Effector memory CD8-positive, alpha-beta T cell (primary cell): ENCODE data around the gene MS4A3.
"Not testable (repeated sequence)": the region's sequence is repeated elsewhere in the genome, so short reads cannot be mapped to it uniquely, and the experiment has no call there.

Experiments used
- ATAC-seq: fragments of 150-1000 bp; cut with Tn5 transposase; replicated peaks from 2 replicates; pipeline ENCODE4 v1.10.0; 2021; ENCODE audit warnings: mild to moderate bottlenecking, moderate library complexity
- DNase-seq, 3 experiments: peaks; one replicate each; pipeline ENCODE4 v3.0.0; 2021
- H3K27ac Mint-ChIP-seq, 2 donors: one replicate each; pipeline ENCODE4 v1.8.0; 2022; ENCODE audit warnings: mild to moderate bottlenecking in 2 of 2, mixed read lengths in 2 of 2, moderate library complexity in 2 of 2
- H3K27me3 Mint-ChIP-seq, 2 donors: one replicate each; pipeline ENCODE4 v1.8.0; 2022; ENCODE audit warnings: mixed read lengths in 2 of 2
- H3K36me3 Mint-ChIP-seq: one replicate; pipeline ENCODE4 v1.8.0; 2022; ENCODE audit warnings: mild to moderate bottlenecking, moderate library complexity, mixed read lengths; ENCODE audit not compliant: insufficient read depth
- H3K4me1 Mint-ChIP-seq, 2 donors: one replicate each; pipeline ENCODE4 v1.8.0; 2022; ENCODE audit warnings: low read depth in 2 of 2, mixed read lengths in 2 of 2
- H3K4me3 Mint-ChIP-seq, 2 donors: one replicate each; pipeline ENCODE4 v1.8.0; 2022; ENCODE audit warnings: mild to moderate bottlenecking in 2 of 2, mixed read lengths in 2 of 2, moderate library complexity in 2 of 2
- H3K9me3 Mint-ChIP-seq, 2 donors: one replicate each; pipeline ENCODE4 v1.8.0; 2022; ENCODE audit warnings: mixed read lengths in 2 of 2

MS4A3 gene

DNA sequence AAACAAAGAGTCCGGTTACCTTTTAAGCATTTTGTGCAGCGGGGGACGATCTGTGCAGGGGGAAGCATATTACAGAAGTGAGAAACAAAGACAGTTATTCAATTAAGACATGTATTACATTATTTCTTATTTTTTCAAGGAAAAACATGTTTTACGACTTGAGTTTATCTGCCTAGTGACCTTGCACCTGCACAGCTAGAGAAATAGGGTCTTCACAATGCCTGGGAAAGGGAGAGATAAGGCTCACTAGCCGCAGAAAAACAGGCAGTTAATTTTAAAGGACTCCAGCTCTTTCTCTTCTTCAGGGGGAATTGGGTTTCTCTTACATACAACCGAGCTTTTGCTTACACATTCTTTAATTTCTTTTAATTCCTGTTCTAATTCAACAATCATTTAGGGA is 15.2 kb downstream of the MS4A3 start:
- not testable (repeated sequence) for ATAC-seq, H3K4me3 Mint-ChIP-seq, H3K9me3 Mint-ChIP-seq, H3K27me3 Mint-ChIP-seq, H3K4me1 Mint-ChIP-seq, H3K27ac Mint-ChIP-seq, H3K36me3 Mint-ChIP-seq, DNase-seq

DNA sequence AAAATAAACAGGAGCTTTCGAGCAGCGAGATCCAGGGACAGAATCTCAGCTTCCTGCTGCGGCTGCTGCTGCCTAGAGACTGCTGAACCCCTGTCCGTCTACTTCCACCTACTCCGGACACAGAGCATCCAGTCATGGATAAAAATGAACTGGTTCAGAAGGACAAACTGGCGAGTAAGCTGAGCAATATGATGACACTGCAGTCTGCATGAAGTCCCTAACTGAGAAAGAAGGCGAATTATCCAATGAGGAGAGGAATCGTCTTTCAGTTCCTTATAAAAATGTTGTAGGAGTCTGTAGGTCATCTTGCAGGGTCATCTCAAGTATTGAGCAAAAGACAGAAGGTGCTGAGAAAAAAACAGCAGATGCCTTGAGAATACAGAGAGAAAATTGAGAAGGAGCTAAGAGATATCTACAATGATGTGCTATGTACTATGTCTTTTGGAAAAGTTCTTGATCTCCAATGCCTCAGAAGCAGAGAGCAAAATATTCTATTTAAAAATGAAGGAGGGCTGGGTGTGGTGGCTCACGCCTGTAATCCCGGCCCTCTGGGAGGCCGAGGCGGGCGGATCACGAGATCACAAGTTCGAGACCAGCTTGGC is 20.9 kb downstream of the MS4A3 start:
- Mint-ChIP-seq H3K36me3 (no peaks in the 10 kb centered on the region), H3K27me3 (no peaks in the 10 kb centered on the region), H3K4me1 (no peaks in the 10 kb centered on the region), H3K27ac (no peak overlapping the region), H3K9me3 (no peaks in the 10 kb centered on the region), H3K4me3 (no peak overlapping the region)
- DNase-seq (no peak), ATAC-seq (no peak)

DNA sequence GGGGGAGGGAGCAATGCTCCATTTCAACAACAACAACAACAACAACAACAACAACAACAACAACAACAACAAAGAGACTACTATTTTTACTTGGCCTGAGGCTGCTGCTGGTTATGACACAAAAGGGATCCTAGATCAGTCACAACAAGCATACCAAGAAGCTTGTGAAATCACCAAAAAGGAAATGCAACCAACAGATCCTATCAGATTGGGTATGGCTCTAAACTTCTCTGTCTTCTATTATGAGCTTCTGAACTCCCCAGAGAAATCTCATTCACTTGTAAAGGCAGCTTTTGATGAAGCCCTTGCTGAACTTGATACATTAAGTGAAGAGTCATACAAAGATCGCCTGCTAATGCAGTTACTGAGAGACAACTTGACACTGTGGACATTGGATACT is 21.5 kb downstream of the MS4A3 start:
- DNase-seq: no peak
- no peaks in the 10 kb centered on the region for H3K36me3 Mint-ChIP-seq
- H3K4me3 Mint-ChIP-seq: no peak overlapping the region
- no peaks in the 10 kb centered on the region for H3K4me1 Mint-ChIP-seq
- no peak for ATAC-seq
- H3K9me3 Mint-ChIP-seq: no peaks in the 10 kb centered on the region
- no peak overlapping the region for H3K27ac Mint-ChIP-seq
- H3K27me3 Mint-ChIP-seq: no peaks in the 10 kb centered on the region

DNA sequence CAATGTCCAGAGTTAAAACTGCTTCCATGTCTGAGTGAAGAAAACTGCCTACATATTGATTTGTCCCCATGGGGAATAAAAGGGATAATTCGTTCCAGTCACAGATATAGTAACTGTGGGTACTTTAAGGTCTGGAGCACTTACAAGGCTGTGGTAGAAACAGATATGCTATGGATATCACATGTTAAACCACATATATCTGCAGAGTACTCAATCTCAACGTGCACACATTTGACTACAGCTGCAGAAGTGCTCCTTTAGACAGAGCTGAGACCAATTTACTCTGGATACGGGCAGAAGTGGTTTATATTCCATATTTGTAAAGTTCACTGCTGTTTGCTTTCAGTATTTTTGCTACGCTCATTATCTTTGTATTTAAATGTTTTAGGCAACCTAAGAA is 22.3 kb downstream of the MS4A3 start:
- H3K27ac Mint-ChIP-seq: no peak overlapping the region
- no peaks in the 10 kb centered on the region for H3K36me3 Mint-ChIP-seq
- no peak overlapping the region for H3K4me3 Mint-ChIP-seq
- DNase-seq (no peak), ATAC-seq (no peak)
- no peaks in the 10 kb centered on the region for H3K4me1 Mint-ChIP-seq
- H3K9me3 Mint-ChIP-seq: no peaks in the 10 kb centered on the region
- peaks cover 0 to 5% of the 10 kb centered on the region in 2 donors for H3K27me3 Mint-ChIP-seq

DNA sequence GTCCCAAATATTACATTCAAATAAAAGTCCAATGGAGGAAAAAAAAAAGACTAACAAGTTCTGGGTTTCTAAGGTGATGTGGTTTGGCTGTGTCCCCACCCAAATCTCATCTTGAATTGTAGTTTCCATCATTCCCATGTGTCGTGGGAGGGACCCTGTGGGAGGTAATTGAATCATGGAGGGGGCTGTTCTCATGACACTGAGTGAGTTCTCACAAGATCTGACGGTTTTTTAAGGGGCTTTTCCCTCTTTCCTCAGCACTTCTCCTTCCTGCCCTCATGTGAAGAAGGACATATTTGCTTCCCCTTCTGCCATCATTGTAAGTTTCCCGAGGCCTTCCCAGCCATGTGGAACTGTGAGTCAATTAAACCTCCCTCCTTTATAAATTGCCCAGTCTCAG is 24.1 kb downstream of the MS4A3 start:
- no peak overlapping the region for H3K27ac Mint-ChIP-seq
- ATAC-seq: no peak
- H3K9me3 Mint-ChIP-seq: no peaks in the 10 kb centered on the region

DNA sequence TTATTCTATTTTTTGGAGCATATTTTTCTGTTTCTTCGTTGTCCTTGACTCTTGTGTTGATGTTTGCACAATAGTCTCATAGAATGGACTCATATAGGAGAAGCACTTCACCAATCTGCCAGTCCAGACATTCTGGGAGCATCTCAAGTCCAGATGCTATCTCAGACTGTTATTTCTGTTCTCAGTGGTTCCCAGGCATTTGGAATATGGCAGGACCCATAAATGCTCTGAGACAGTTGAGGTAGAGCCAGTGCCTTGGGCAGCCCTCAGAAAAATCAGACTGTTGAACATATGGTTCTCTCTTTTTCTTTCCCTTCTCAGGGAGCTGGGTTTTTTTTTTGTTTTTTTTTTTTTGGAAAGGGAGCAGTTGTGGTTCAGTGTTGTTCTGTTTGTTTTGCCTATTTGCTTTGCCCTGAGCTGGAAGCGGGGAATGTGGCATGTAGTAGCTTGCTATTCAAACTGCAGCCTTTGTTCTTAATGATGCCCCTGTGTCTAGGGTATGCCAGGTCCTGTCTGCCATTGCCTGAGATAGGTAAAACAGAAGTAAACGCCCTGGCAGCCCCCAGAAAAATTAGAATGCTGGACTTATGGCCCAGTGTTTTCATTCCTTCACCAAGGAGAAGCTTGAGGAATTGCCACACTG is 28.3 kb downstream of the MS4A3 start:
- ATAC-seq: no peak
- Mint-ChIP-seq H3K27me3 (peaks cover 37 to 49% of the 10 kb centered on the region in 2 donors), H3K4me3 (no peak overlapping the region), H3K4me1 (no peaks in the 10 kb centered on the region), H3K9me3 (no peaks in the 10 kb centered on the region), H3K36me3 (no peaks in the 10 kb centered on the region), H3K27ac (no peak overlapping the region)
- DNase-seq: no peak

More for the DNA sequence above, 24.1 kb downstream of the MS4A3 start:
- DNase-seq: no peak
- H3K4me1 Mint-ChIP-seq: no peaks in the 10 kb centered on the region
- no peak overlapping the region for H3K4me3 Mint-ChIP-seq
- H3K36me3 Mint-ChIP-seq: no peaks in the 10 kb centered on the region
- H3K27me3 Mint-ChIP-seq: peaks cover 11 to 22% of the 10 kb centered on the region in 2 donors

DNA sequence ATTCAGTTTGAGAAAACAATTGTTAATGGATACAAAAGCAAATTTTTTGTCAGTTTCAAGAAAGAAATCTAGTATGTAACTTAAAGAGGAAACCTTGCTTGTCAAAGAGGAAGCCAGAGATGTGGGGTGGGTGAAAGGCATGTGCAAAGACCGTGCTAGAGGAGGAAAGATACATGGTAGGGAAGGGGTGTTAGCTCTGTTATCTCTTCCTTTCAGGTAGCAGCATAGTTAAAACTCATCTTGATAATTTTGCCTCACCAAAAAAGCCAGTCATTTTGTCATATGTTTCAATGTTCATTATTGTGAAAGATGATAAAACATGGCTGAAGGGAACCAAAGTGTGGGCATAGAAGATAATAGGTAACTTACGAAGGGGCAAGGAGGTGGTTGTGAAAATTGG is 29.4 kb downstream of the MS4A3 start:
- DNase-seq (no peak), ATAC-seq (no peak)
- Mint-ChIP-seq H3K4me3 (no peak overlapping the region), H3K36me3 (no peaks in the 10 kb centered on the region), H3K4me1 (no peaks in the 10 kb centered on the region), H3K9me3 (no peaks in the 10 kb centered on the region), H3K27me3 (peaks cover 40 to 54% of the 10 kb centered on the region in 2 donors), H3K27ac (no peak overlapping the region)

DNA sequence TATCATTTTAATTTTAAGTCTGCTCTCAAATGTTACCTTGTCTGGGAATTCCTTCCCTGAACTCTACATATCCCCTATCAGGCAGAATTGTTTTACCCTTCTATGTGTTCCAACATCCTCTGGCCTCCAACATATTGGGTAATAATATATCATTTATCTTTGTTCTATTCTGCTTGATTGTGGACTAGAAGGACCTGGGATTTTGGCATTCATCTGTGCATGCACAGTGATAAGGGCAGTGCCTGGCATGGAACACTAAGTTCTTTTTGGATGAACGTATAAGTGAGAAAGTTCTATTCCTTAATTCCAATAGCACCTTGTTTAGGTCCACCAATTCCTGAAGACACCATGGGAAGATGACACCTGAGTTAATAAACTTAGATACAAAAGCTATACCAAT is 30.8 kb downstream of the MS4A3 start:
- H3K27me3 Mint-ChIP-seq: peaks cover 40 to 54% of the 10 kb centered on the region in 2 donors
- no peak overlapping the region for H3K4me3 Mint-ChIP-seq
- no peak for DNase-seq
- no peak for ATAC-seq
- H3K27ac Mint-ChIP-seq: no peak overlapping the region
- H3K4me1 Mint-ChIP-seq: no peaks in the 10 kb centered on the region
- H3K9me3 Mint-ChIP-seq: no peaks in the 10 kb centered on the region
- no peaks in the 10 kb centered on the region for H3K36me3 Mint-ChIP-seq

DNA sequence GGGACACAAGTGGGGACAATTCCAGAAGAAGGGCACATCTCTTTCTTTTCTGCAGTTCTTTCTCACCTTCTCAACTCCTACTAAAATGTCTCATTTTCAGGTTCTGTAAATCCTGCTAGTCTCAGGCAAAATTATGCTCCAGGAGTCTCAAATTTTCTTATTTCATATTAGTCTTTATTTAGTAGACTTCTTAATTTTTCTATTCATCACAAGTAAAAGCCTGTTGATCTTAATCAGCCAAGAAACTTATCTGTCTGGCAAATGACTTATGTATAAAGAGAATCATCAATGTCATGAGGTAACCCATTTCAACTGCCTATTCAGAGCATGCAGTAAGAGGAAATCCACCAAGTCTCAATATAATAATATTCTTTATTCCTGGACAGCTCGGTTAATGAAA is 31.9 kb downstream of the MS4A3 start, which contains the start of gene MS4A2:
MS4A2 (plus strand) TSS at position 301 of the 400 bp plus-strand sequence. CDS start 102 bp downstream, outside the sequence.
- DNase-seq (no peak), ATAC-seq (no peak)
- Mint-ChIP-seq H3K27me3 (peaks cover 42 to 53% of the 10 kb centered on the region in 2 donors), H3K4me3 (no peak within 1 kb of the TSS), H3K27ac (no peak within 1 kb of the TSS), H3K4me1 (no peaks in the 10 kb centered on the region), H3K9me3 (no peaks in the 10 kb centered on the region), H3K36me3 (no peaks in the 10 kb centered on the region)

DNA sequence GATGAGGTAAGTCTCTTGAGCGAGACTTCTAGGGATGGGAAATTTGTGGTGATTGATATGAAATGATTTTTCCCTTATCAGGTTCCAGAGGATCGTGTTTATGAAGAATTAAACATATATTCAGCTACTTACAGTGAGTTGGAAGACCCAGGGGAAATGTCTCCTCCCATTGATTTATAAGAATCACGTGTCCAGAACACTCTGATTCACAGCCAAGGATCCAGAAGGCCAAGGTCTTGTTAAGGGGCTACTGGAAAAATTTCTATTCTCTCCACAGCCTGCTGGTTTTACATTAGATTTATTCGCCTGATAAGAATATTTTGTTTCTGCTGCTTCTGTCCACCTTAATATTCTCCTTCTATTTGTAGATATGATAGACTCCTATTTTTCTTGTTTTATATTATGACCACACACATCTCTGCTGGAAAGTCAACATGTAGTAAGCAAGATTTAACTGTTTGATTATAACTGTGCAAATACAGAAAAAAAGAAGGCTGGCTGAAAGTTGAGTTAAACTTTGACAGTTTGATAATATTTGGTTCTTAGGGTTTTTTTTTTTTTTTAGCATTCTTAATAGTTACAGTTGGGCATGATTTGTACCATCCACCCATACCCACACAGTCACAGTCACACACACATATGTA is 39.1 kb downstream of the MS4A3 start:
- H3K4me3 Mint-ChIP-seq: no peak overlapping the region
- no peak overlapping the region for H3K27ac Mint-ChIP-seq
- ATAC-seq: no peak

DNA sequence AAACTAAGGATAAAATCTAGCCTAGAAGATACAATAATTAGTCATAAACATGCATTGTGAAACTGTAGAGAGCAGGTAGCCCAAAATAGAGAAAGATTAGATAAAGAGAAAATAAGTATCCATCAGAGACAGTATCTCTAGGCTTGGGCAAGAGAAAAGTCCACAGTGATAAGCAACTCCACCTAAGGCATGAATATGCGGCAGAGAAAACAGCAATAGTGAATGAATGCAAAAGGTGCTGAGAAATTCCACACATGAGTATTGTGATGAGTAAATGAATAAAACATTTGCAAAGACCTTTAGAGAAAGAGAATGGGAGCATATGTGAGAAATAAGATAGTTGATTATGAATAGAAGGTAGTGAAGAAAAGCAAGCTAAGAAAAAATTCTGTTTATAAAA is 40.7 kb downstream of the MS4A3 start:
- Mint-ChIP-seq H3K36me3 (no peaks in the 10 kb centered on the region), H3K27ac (no peak overlapping the region), H3K9me3 (no peaks in the 10 kb centered on the region), H3K4me1 (no peaks in the 10 kb centered on the region), H3K4me3 (no peak overlapping the region), H3K27me3 (peaks cover 19 to 28% of the 10 kb centered on the region in 2 donors)
- DNase-seq (no peak), ATAC-seq (no peak)

More for the DNA sequence above, 39.1 kb downstream of the MS4A3 start:
- H3K9me3 Mint-ChIP-seq: no peaks in the 10 kb centered on the region
- H3K36me3 Mint-ChIP-seq: no peaks in the 10 kb centered on the region
- no peak for DNase-seq
- peaks cover 19 to 28% of the 10 kb centered on the region in 2 donors for H3K27me3 Mint-ChIP-seq
- H3K4me1 Mint-ChIP-seq: no peaks in the 10 kb centered on the region

DNA sequence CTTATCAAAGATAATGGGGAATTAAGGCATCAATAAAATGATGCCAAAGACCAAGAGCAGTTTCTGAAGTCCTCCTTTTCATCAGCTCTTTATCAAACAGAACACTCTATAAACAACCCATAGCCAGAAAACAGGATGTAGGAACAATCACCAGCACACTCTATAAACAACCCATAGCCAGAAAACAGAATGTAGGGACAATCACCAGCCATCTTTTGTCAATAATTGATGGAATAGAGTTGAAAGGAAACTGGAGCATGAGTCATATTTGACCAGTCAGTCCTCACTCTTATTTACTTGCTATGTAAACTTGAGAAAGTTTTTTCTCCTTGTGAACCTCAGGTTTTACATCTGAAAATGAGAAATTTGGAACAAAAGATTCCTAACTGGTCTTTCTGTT is 42.0 kb downstream of the MS4A3 start:
- ATAC-seq: no peak
- Mint-ChIP-seq H3K27me3 (peaks cover 19 to 25% of the 10 kb centered on the region in 2 donors), H3K27ac (no peak overlapping the region), H3K9me3 (no peaks in the 10 kb centered on the region), H3K36me3 (no peaks in the 10 kb centered on the region), H3K4me1 (no peaks in the 10 kb centered on the region), H3K4me3 (no peak overlapping the region)
- DNase-seq: no peak

DNA sequence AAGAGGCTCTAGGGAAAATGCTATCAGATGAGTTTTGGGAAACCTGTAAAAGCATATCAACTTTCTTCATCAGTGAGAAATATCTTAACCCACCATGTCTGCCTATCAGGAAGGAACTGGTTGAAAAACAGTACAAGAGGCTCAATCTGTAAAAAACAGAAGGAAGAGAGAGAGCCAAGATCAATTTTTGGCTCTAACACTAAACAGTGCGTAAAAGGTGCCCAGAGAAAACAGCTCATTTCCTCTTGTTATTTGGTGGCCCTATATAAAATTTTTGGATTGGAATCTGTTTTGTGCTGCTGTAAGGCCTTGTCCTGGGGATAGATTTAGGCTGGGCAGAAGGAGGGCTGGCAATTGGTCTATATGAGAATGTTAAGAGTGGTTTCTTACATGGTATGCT is 44.1 kb downstream of the MS4A3 start:
- peaks cover 5 to 6% of the 10 kb centered on the region in 2 donors for H3K27me3 Mint-ChIP-seq
- H3K9me3 Mint-ChIP-seq: no peaks in the 10 kb centered on the region
- H3K4me3 Mint-ChIP-seq: no peak overlapping the region

DNA sequence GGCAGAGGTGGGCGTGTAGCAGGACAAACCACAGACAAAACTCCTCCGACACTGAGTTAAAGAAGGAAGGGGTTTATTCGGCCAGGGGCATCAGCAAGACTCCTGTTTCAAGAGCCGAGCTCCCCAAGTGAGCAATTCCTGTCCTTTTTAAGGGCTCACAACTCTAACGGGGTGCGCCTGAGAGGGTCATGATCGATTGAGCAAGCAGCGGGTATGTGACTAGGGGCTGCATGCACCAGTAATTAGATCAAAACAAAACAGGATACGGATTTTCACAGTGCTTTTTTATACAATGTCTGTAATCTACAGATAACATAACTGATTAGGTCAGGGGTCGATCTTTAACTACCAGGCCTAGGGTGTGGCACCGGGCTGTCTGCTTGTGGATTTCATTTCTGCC is 44.9 kb downstream of the MS4A3 start:
- not testable (repeated sequence) for H3K4me1 Mint-ChIP-seq, DNase-seq, H3K36me3 Mint-ChIP-seq, ATAC-seq, H3K27me3 Mint-ChIP-seq, H3K9me3 Mint-ChIP-seq, H3K27ac Mint-ChIP-seq, H3K4me3 Mint-ChIP-seq

More for the DNA sequence above, 44.1 kb downstream of the MS4A3 start:
- H3K27ac Mint-ChIP-seq: no peak overlapping the region
- no peaks in the 10 kb centered on the region for H3K4me1 Mint-ChIP-seq
- no peaks in the 10 kb centered on the region for H3K36me3 Mint-ChIP-seq
- no peak for DNase-seq
- ATAC-seq: no peak
